ENCODE measurements around the gene BCL11A. TPM values are rescaled to one million over a fixed set of nuclear protein-coding genes. Genes with fewer than 3 reads are reported as not detected.

The BCL11A gene
- total RNA-seq, 1 donor from 2014 or later = 6.7 TPM

GRCh38 chr2:60520917-60521539, 32.4 kb downstream of the BCL11A start:
- TF ChIP-seq CTCF (IDR thresholded peaks at IDR 0.05; ENCODE audit: insufficient read depth, low read length, poor library complexity, severe bottlenecking) = no peak
- Histone ChIP-seq H3K4me3 (ENCODE audit: low read depth, low read length) (no peak overlapping the region), H3K36me3 (ENCODE audit: control insufficient read depth, insufficient read depth, low read length) (no peaks in the 10 kb centered on the region), H3K27me3 (ENCODE audit: control insufficient read depth, insufficient read depth, low read length) (no peaks in the 10 kb centered on the region)
- DNase-seq (ENCODE audit: low read depth) = no peak

GRCh38 chr2:60520151-60520876, 33.1 kb downstream of the BCL11A start:
- no peak for DNase-seq (ENCODE audit: low read depth)
- TF ChIP-seq CTCF (IDR thresholded peaks at IDR 0.05; ENCODE audit: insufficient read depth, low read length, poor library complexity, severe bottlenecking) = no peak
- Histone ChIP-seq H3K4me3 (ENCODE audit: low read depth, low read length) (no peak overlapping the region), H3K27me3 (ENCODE audit: control insufficient read depth, insufficient read depth, low read length) (no peaks in the 10 kb centered on the region), H3K36me3 (ENCODE audit: control insufficient read depth, insufficient read depth, low read length) (no peaks in the 10 kb centered on the region)

- TF ChIP-seq CTCF (IDR thresholded peaks at IDR 0.05; ENCODE audit: insufficient read depth, low read length, poor library complexity, severe bottlenecking) = no peak
- DNase-seq (ENCODE audit: low read depth) = no peak
- no peaks in the 10 kb centered on the region for H3K36me3 ChIP-seq (ENCODE audit: control insufficient read depth, insufficient read depth, low read length)
Measured at GRCh38 chr2:60519231-60519863, 34.1 kb downstream of the BCL11A start.

GRCh38 chr2:60518567-60518966, 34.9 kb downstream of the BCL11A start:
- no peak for TF ChIP-seq CTCF (IDR thresholded peaks at IDR 0.05; ENCODE audit: insufficient read depth, low read length, poor library complexity, severe bottlenecking)
- Histone ChIP-seq H3K36me3 (ENCODE audit: control insufficient read depth, insufficient read depth, low read length) (no peaks in the 10 kb centered on the region), H3K27me3 (ENCODE audit: control insufficient read depth, insufficient read depth, low read length) (no peaks in the 10 kb centered on the region), H3K4me3 (ENCODE audit: low read depth, low read length) (no peak overlapping the region)
- no peak for DNase-seq (ENCODE audit: low read depth)

More at GRCh38 chr2:60519231-60519863, 34.1 kb downstream of the BCL11A start:
- H3K4me3 ChIP-seq (ENCODE audit: low read depth, low read length) = no peak overlapping the region
- no peaks in the 10 kb centered on the region for H3K27me3 ChIP-seq (ENCODE audit: control insufficient read depth, insufficient read depth, low read length)

- no peak for DNase-seq (ENCODE audit: low read depth)
Measured at GRCh38 chr2:60517446-60517845, 36.0 kb downstream of the BCL11A start.

More at GRCh38 chr2:60517446-60517845, 36.0 kb downstream of the BCL11A start:
- H3K4me3 ChIP-seq (ENCODE audit: low read depth, low read length) = no peak overlapping the region
- H3K27me3 ChIP-seq (ENCODE audit: control insufficient read depth, insufficient read depth, low read length) = no peaks in the 10 kb centered on the region
- no peaks in the 10 kb centered on the region for H3K36me3 ChIP-seq (ENCODE audit: control insufficient read depth, insufficient read depth, low read length)
- TF ChIP-seq CTCF (IDR thresholded peaks at IDR 0.05; ENCODE audit: insufficient read depth, low read length, poor library complexity, severe bottlenecking) = no peak

Measured in kidney epithelial cell (primary cell).